ENCODE data around the gene LGR5. TPM values are rescaled to one million over a fixed set of nuclear protein-coding genes. Genes with fewer than 3 reads are reported as not detected.
A peak's percentile ranks its signal among the peaks of the same experiment; 100 is the strongest.

The LGR5 gene
- total RNA-seq (2011; cell fraction: chromatin; rRNA removed; ENCODE audit: low replicate concordance): not detected in 2 replicates
- not detected in 2 replicates for total RNA-seq (2011; cell fraction: nucleolus; rRNA removed)
- not detected in 2 replicates for total RNA-seq (2011; cell fraction: nucleoplasm; rRNA removed)
- total RNA-seq (2014; rRNA removed) (not detected in 2 replicates), total RNA-seq (2014; rRNA removed; fragmentation: Illumina TruSeq; extraction: Trizol) (not detected in 2 replicates), total RNA-seq (2015; rRNA removed; fragmentation: Illumina TruSeq; extraction: Trizol) (not detected in 2 replicates), total RNA-seq (2021) (not detected in 2 replicates), polyA plus RNA-seq (2011; rRNA removed) (not detected in 2 replicates), polyA plus RNA-seq (2014; fragmentation: Illumina TruSeq; extraction: Trizol) (not detected in 2 replicates), polyA plus RNA-seq (2014; fragmentation: Nextera tagmentation; extraction: Ambion mirVana) (not detected), polyA plus RNA-seq (2014; rRNA removed) (not detected in 2 replicates), polyA minus RNA-seq (2011; rRNA and poly(A)+ RNA removed) (not detected in 2 replicates), Bru-seq, nascent RNA (percentile 1 among the genes with signal in this experiment), BruChase-seq, experiment 1, labeled RNA remaining after a 2-hour chase (percentile 1 among the genes with signal in this experiment), BruChase-seq, experiment 2, labeled RNA remaining after a 6-hour chase (not detected)
- polyA plus RNA-seq (2011; cell fraction: cytosol; rRNA removed): not detected in 2 replicates
- not detected in 2 replicates for polyA plus RNA-seq (2011; cell fraction: nucleus; rRNA removed)
- polyA plus RNA-seq (2012): not detected in 2 replicates
- not detected in 2 replicates for polyA minus RNA-seq (2011; cell fraction: cytosol; rRNA and poly(A)+ RNA removed)
- not detected in 2 replicates for polyA minus RNA-seq (2011; cell fraction: nucleus; rRNA and poly(A)+ RNA removed)
- long read RNA-seq, experiment 1: 0 reads
- long read RNA-seq, experiment 2: 0 reads
- long read RNA-seq, experiment 3: 0 reads

- Histone ChIP-seq H3K9me1 (ENCODE audit: control insufficient read depth, insufficient read depth, low read length) (no peaks in the 10 kb centered on the region), H3K27me3 (ENCODE audit: control insufficient read depth in 2 of 2, insufficient read depth in 2 of 2, low read length in 2 of 2) (peaks cover 20 to 29% of the 10 kb centered on the region in 2 experiments), H3K27ac (ENCODE audit: extremely low read depth, low read depth, low read length) (no peak within 1 kb of the TSS), H3K4me3 (no peak within 1 kb of the TSS), H3K9ac (ENCODE audit: insufficient read depth in 1 of 2, low read depth in 2 of 2, low read length in 2 of 2) (no peak within 1 kb of the TSS), H3K4me2 (ENCODE audit: insufficient read depth, low read length) (no peak within 1 kb of the TSS), H2AFZ (ENCODE audit: low read depth, low read length) (no peak within 1 kb of the TSS), H3K79me2 (ENCODE audit: control insufficient read depth, insufficient read depth, low read length) (no peaks in the 10 kb centered on the region), H3K36me3 (ENCODE audit: control insufficient read depth, insufficient read depth, low read length) (no peaks in the 10 kb centered on the region), H4K20me1 (replicated peaks; ENCODE audit: control insufficient read depth, insufficient read depth, low read length) (no peaks in the 10 kb centered on the region; the same call in 1 of the 2 replicates), H3K9me3 (replicated peaks; ENCODE audit: control insufficient read depth, insufficient read depth, low read depth, low read length) (0 out of 2 replicates have a peak, but pooled peaks cover 2% of the 10 kb centered on the region), H3K4me1 (replicated peaks in 1 of 2; ENCODE audit: control insufficient read depth in 2 of 2, insufficient read depth in 2 of 2, low read length in 2 of 2) (peaks cover 0 to 18% of the 10 kb centered on the region in 2 experiments; a peak in 3 of 5 replicates)
- BruUV-seq (replicated peaks): no TSS peak
- DNase-seq (ENCODE audit: extremely low read depth in 1 of 4, low spot score in 3 of 4) (no peak), FAIRE-seq (no peak), ATAC-seq (no peak; the same call in 2 of the 3 replicates)
- ChIA-PET CTCF (ENCODE audit: low intra/inter-chr PET ratio) (no interaction called here), POLR2A (no interaction called here)
- intact Hi-C loops (cut with micrococcal nuclease) (no loop called here), in situ Hi-C loops (cut with MboI) (no loop called here)
- TF ChIP-seq ZBTB33 (CRISPR knock-in tag; IDR thresholded peaks at IDR 0.05): peak; percentile 30; the same call in 1 of the 2 replicates
- no peak for TF ChIP-seq ZNF408 (CRISPR knock-in tag; IDR thresholded peaks at IDR 0.05; ENCODE audit: low read depth)
- WGBS (ENCODE audit: insufficient coverage, low coverage, missing lambda C conversion rate): 23% methylated on average over 37 of the region's 65 CpGs
Observed at GRCh38 chr12:71439613-71440344, at the start of gene LGR5. Gene LGR5 (plus strand): TSS chr12:71439798. CDS start chr12:71440081, 283 bp downstream.

All from K562 (cell line).